IMR-90 (cell line): ENCODE measurements around the gene CCT7.

Experiments
- CEBPB ChIP-seq: IDR thresholded peaks from 2 replicates; pipeline ENCODE4 v1.6.1; 2012; ENCODE audit warnings: low read depth, low read length, improper control_type of control experiment
- CHD1 ChIP-seq: IDR thresholded peaks from 2 replicates; pipeline ENCODE4 v1.6.1; 2012; ENCODE audit warnings: low read depth, low read length, improper control_type of control experiment
- FOS ChIP-seq: fragments of 150-350 bp; IDR thresholded peaks from 2 replicates; pipeline ENCODE4 v1.6.1; 2016; ENCODE audit warnings: low read depth, low read length
- MAFK ChIP-seq: IDR thresholded peaks from 2 replicates; pipeline ENCODE4 v1.6.1; 2012; ENCODE audit warnings: low read depth, low read length, improper control_type of control experiment
- MAZ ChIP-seq: IDR thresholded peaks from 2 replicates; pipeline ENCODE4 v1.6.1; 2012; ENCODE audit warnings: low read depth, mild to moderate bottlenecking, low read length, improper control_type of control experiment, moderate library complexity, borderline replicate concordance
- NFE2L2 ChIP-seq: fragments of 150-350 bp; IDR thresholded peaks from 2 replicates; pipeline ENCODE4 v1.6.1; 2016; ENCODE audit warnings: low read depth, mild to moderate bottlenecking, low read length
- POLR2A ChIP-seq: IDR thresholded peaks from 2 replicates; pipeline ENCODE4 v1.6.1; 2012; ENCODE audit warnings: mild to moderate bottlenecking, low read depth, low read length
- RAD21 ChIP-seq: IDR thresholded peaks from 2 replicates; pipeline ENCODE4 v1.6.1; 2012; ENCODE audit warnings: low read length, improper control_type of control experiment
- RFX5 ChIP-seq: IDR thresholded peaks from 2 replicates; pipeline ENCODE4 v1.8.0; 2012; ENCODE audit warnings: low read depth, mild to moderate bottlenecking, low read length, moderate library complexity
- SMC3 ChIP-seq: fragments of 150-350 bp; IDR thresholded peaks from 2 replicates; pipeline ENCODE4 v1.6.1; 2016; ENCODE audit warnings: low read depth, mild to moderate bottlenecking, antibody characterized with exemption, low read length, moderate library complexity
- TF ChIP-seq, protein P1 (sequence below): fragments of 150-350 bp; IDR thresholded peaks from 2 replicates; pipeline ENCODE4 v1.6.1; 2016; ENCODE audit warnings: low read depth, mild to moderate bottlenecking, low read length, moderate library complexity, borderline replicate concordance
- TF ChIP-seq, protein P2 (sequence below): conservative IDR thresholded peaks from 2 replicates; pipeline ENCODE4 v1.5.1; 2012; ENCODE audit warnings: mild to moderate bottlenecking, low read depth, low read length, improper control_type of control experiment

DNA sequence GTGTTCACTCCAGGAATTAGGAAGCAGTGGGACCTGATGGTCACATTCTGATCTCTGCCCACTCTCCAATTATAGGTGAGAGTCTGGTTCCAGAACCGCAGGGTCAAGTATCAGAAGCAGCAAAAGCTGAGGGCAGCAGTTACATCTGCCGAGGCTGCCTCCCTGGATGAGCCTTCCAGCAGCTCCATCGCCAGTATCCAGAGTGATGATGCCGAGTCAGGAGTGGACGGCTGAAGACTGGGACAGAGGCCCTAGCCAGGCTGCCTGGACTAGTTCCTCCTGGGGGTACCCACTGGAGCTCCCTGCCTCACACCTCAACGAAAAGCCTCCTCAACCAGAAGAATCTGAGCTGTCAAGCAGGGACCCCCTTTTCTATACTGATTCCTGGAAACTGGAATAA, 23.4 kb upstream of the CCT7 start:
- TF ChIP-seq POLR2A, result no peak
- TF ChIP-seq, protein P1, sequence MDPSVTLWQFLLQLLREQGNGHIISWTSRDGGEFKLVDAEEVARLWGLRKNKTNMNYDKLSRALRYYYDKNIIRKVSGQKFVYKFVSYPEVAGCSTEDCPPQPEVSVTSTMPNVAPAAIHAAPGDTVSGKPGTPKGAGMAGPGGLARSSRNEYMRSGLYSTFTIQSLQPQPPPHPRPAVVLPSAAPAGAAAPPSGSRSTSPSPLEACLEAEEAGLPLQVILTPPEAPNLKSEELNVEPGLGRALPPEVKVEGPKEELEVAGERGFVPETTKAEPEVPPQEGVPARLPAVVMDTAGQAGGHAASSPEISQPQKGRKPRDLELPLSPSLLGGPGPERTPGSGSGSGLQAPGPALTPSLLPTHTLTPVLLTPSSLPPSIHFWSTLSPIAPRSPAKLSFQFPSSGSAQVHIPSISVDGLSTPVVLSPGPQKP, result no peak
- TF ChIP-seq, protein P2, sequence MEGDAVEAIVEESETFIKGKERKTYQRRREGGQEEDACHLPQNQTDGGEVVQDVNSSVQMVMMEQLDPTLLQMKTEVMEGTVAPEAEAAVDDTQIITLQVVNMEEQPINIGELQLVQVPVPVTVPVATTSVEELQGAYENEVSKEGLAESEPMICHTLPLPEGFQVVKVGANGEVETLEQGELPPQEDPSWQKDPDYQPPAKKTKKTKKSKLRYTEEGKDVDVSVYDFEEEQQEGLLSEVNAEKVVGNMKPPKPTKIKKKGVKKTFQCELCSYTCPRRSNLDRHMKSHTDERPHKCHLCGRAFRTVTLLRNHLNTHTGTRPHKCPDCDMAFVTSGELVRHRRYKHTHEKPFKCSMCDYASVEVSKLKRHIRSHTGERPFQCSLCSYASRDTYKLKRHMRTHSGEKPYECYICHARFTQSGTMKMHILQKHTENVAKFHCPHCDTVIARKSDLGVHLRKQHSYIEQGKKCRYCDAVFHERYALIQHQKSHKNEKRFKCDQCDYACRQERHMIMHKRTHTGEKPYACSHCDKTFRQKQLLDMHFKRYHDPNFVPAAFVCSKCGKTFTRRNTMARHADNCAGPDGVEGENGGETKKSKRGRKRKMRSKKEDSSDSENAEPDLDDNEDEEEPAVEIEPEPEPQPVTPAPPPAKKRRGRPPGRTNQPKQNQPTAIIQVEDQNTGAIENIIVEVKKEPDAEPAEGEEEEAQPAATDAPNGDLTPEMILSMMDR, result no peak
- no peak for TF ChIP-seq RFX5
- no peak for TF ChIP-seq RAD21
- TF ChIP-seq MAZ, result no peak
- TF ChIP-seq SMC3, result no peak
- no peak for TF ChIP-seq CHD1
- no peak for TF ChIP-seq CEBPB
- no peak for TF ChIP-seq FOS
- TF ChIP-seq MAFK, result no peak
- no peak for TF ChIP-seq NFE2L2
